GM18858 (cell line): ENCODE data around the gene STK16.
"Not testable (repeated sequence)": the region's sequence is repeated elsewhere in the genome, so short reads cannot be mapped to it uniquely, and the experiment has no call there.

Experiments used
- ATAC-seq: cut with Tn5 transposase; IDR thresholded peaks from one replicate; pipeline ENCODE4 v1.9.1; 2021; ENCODE audit not compliant: unreplicated experiment

The STK16 gene

DNA sequence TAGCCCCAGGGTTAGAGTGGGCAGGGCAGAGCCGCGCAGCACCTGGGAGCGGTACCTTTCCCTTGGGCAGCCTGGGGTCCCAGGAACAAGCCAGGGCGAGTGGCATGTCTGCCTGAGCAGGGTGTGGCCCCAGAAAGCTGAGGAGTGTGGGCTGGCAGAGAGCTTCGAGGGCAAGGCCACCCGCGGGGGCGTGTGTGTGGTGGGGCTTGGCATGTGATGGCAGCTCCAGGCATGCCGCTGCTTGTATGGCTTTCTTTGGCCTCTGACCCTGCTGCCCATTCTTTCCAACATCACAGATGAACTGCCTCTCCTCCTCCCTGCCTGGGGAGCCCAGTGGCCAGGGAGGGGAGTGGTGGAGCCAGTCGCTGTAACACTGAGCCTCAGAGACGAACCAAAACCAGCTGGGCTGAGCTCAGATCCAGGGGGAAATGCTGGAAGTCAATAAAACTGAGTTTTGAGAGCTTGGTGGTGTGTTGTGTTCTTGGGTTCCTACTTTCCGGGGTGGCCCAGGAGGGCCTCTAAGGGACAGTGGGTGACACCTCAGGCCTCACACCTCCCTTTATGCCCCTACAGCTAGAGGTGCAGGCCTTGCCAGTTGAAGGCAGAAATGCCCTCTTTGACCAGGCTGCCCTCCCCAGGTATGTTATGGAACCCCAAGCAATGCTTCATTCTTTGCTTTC lies 41.3 kb downstream of the STK16 start:
- ATAC-seq, result no peak

DNA sequence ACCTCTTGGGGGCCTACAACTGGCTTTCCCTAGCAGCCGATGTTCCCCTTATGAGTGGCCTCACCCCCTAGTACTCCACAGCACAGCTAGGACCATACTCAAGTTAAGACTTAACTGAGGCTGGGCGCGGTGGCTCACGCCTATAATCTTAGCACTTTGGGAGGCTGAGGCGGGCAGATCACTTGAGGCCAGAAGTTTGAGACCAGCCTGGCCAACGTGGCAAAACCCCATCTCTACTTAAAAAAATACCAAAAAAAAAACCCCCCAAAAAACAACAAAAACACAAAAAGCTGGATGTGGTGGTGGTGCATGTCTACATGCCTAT lies 41.8 kb downstream of the STK16 start:
- ATAC-seq, result not testable (repeated sequence)

GRCh38 chr2:219287580-219288265 lies 42.4 kb downstream of the STK16 start:
- no peak for ATAC-seq

DNA sequence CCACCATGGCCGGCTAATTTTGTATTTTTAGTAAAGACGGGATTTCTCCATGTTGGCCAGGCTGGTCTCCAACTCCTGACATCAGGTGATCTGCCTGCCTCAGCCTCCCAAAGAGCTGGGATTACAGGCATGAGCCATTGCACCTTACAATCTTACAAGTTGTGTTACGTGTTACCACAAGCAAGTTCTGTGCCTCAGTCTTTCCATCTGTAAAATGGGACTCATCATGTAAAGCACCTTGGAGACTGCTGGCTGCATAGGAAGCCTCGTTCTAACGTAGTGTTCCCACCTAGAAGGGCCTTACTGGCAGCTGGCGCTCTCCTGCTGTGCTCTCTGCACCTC lies 43.9 kb downstream of the STK16 start:
- ATAC-seq, result no peak

- ATAC-seq, result no peak
Observed at GRCh38 chr2:219289537-219290361, 44.5 kb downstream of the STK16 start.

DNA sequence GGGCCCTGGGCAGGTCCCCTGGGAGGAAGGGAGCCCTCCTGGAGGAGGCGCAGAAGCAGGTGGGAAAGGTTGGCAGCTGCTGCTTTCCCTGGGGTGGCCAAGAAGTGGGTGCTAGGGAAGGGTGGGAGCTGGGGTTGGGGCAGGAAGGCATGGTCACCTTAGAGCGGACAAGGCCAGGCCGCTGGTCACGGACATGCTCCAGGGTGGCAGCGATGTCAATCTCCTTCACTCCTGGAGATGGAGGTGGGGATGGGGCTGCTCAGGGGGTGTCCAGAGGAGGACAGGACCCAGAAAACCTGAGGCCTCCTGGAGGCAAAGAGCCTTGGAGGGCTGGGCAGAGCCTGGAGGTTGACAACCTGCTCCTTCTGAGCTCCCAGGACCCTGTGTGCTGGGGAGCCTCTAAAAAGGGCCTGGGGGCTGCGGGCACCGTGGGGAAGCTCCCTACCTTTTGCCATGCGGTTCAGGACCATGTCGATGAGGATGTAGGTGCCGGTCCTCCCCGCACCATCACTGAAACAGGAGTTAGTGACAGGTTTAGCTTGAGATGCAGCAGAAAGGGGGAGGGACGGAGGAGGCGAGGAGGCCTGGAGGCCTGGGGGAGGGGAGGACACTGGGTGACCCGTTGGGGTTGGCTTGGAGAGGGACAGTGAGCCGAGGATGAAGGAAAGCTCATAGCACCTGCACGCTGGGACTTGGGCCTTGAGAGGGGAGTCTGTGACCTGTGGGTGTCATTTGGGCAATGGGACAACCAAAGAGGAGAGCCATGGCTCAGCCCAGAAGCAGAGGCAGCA lies 45.3 kb downstream of the STK16 start:
- no peak for ATAC-seq

GRCh38 chr2:219291394-219291793 lies 46.1 kb downstream of the STK16 start:
- ATAC-seq, result no peak

DNA sequence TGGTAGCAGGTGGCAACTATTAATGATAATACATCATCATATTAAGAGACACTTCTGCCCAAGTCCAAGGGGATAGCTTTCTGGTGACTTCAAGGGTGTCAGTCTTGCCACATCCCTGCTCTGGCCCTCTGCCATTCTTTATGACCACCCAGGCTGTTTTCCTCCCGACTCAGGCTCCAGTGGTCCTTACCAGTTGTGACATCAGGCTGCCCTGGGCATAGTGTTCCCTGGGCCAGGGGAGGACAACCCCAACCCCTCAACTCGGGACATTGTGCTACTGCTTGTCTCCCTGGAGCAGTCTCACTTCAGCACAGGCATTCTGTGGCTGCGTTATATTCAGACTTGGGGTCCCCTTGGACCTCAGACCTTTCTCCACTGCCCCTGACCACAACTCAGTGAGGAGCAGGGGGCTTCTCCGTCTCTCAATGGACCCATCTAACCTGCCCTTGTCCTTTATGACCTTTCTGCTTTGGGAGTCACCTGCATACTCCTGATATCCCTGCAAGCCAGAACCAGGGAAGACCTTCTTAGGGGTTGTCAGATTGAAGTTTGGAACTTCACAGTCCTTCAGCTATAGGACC lies 46.7 kb downstream of the STK16 start:
- no peak for ATAC-seq

- no peak for ATAC-seq
Observed at GRCh38 chr2:219292616-219293015, 47.3 kb downstream of the STK16 start.

GRCh38 chr2:219293736-219294231 lies 48.5 kb downstream of the STK16 start:
- ATAC-seq, result no peak

DNA sequence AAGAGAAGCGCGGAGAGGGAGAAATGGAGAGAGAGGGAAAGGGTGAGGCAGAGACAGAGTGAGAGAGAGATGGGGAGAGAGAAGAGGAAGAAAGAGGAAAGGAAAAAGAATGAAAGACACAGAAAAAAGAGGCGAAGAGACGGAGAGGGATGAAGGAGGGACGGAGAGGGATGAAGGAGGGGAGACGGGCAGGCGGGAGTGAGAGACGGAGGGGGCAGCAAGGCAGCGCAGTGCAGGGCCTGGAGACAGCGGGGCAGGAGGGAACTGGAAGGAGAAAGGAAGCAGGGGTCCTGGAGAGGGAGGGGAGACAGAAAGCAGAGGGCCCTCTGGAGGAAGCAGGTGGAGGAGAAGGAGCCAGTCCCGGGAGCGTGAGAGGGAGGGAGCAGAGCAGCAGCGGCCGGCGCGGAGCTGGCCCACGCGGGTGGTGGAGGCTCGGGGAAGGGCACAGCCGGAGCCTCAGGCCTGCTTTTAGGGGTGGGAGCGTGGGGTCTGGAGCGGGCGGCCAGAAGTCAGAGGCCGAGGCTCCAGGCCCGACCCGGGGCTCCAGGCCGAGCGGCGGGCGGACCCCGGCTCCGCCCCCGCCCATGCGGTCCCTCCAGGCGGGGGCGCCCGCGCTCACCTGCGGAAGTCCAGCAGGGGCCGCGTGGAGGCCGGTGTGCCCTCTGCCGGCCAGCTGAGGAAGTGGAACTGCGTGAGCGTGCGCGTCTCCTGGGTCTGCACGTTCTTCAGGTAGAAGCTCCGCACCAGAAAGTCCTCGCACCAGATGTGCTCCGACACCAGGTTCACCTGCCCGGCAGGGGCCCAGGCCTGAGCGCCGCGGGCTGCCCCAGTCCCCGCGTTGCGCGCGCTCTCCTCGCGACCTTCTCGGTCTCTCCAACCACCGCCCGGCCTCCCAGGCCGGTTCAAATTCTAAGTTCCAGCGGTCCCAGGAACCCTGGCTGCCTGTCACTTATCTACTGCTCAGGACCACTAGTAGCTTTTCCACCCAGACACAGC lies 49.4 kb downstream of the STK16 start:
- peak; percentile 77 for ATAC-seq

DNA sequence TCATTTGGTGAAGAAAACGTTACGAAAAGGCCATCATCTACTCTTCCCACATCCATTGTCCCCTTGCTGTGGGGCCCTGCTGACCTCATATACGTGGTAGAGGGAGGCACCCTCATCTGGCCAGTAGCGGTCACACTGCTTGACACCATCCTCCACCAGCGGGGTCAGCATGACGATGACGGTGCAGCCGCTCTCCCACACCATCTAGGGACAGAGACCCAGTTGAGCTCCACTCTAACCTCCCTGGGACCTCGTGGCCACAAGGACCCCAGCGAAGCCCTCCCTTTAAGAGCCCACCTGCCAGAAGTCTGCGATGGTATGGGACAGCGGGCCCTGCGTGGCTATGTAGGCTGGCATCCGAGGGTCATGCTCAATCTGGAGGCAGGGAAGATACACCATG lies 50.9 kb downstream of the STK16 start:
- ATAC-seq, result no peak

- ATAC-seq, result no peak
Observed at GRCh38 chr2:219296631-219297391, 51.5 kb downstream of the STK16 start.

DNA sequence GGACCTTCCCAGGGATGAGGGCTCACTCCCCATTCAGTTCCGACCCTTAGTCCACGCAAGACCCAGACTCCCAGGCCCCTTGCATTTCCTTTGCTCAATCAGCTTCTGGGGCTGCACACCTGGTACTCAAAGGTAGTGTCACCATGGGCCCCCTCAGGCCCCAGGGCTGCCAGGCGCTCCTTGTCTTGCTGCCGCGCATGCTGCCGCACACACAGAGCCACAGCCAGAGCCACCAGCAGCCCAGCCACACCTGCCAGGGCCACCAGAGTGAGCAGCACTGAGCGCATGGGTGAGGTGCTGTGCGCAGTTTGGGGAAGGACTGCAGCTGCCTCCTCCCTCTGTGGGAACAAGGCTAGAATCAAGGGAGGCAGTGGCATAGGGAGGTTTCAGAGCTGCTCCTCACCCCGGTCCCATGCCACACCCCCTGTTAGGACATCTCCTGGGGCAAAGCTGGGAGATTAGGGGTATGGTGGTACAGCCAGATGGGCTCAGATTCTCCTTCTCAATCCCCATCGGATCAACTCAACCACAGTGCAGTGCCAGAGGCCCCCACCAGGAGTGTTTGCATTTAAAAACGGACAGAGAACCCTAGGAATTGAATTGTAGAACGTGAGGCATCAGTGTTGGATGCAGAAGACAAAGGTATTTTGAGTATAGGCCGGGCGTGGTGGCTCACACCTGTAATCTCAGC lies 52.6 kb downstream of the STK16 start:
- ATAC-seq, result no peak

DNA sequence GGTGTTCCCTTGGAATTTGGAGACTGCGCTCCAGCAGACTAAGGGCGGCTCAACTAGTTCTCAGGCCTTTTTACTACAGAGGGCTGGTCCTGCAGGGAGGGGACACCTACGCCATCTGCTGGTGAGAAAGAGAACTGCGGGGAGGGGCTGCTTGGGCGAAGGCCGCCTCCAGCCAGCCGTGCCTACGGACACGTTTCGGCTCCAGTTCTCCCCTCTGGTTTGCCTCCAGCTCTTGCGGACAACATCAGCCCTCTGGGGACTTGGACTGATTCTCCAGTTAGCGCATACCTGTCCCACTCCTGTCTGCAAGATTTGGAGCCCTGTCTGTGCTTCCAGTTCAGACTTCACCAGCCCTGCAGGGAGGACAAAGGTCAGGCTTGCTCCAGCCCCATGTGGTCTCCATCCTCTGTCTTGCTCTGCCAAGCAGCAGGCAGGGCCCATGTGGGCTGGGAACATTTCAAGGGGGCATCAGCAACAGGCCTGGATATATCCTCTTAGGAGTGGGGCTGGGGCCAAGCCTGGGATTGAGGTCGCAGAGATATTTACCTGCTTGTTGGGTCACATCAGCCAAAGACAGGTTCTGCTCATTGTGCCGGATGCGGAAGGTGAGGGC lies 53.6 kb downstream of the STK16 start:
- no peak for ATAC-seq

GRCh38 chr2:219299372-219299760 lies 54.1 kb downstream of the STK16 start:
- no peak for ATAC-seq
